Testis (tissue), 3 donors: Measurements from ENCODE around the gene ZNF362. TPM values are rescaled to one million over a fixed set of nuclear protein-coding genes. Genes with fewer than 3 reads are reported as not detected.

Source experiments
- DNase-seq: peaks from one replicate; pipeline ENCODE4 v3.0.0-alpha.2; 2019
- H3K27ac ChIP-seq, 2 donors: fragments of 200-600 bp; sonication (generic); one replicate each; pipeline ENCODE4 v1.5.1; 2019
- H3K27me3 ChIP-seq: fragments of 200-600 bp; sonication (generic); one replicate; pipeline ENCODE4 v1.5.1; 2019
- H3K36me3 ChIP-seq: fragments of 200-600 bp; sonication (generic); one replicate; pipeline ENCODE4 v1.5.1; 2017; ENCODE audit warnings: low read depth; ENCODE audit errors: missing control alignments
- H3K4me1 ChIP-seq: fragments of 200-600 bp; sonication (generic); one replicate; pipeline ENCODE4 v1.5.1; 2019
- H3K4me3 ChIP-seq, 2 donors: fragments of 200-600 bp; sonication (generic); one replicate each; pipeline ENCODE4 v1.5.1; 2017 to 2019
- H3K9me3 ChIP-seq: fragments of 200-600 bp; sonication (generic); one replicate; pipeline ENCODE4 v1.5.1; 2017
- CTCF ChIP-seq, 3 experiments: fragments of 450-650 bp in 2 of 3; fragments of 200-600 bp in 1 of 3; sonication (generic) in 1 of 3; IDR thresholded peaks; one replicate each; pipeline ENCODE4 v1.5.1; 2016 to 2019; ENCODE audit warnings: antibody characterized with exemption in 3 of 3, mild to moderate bottlenecking in 2 of 3, moderate library complexity in 1 of 3
- POLR2A ChIP-seq: fragments of 450-650 bp; IDR thresholded peaks from one replicate; pipeline ENCODE4 v1.6.1; 2017; ENCODE audit warnings: antibody characterized with exemption, mild to moderate bottlenecking, moderate library complexity
- WGBS, 2 donors: methylation state at CpG; one replicate each; pipeline ENCODE4 v1.1.5; 2018; 5-methylcytosine and 5-hydroxymethylcytosine counted together
- intact Hi-C: fragments of 100-400 bp; cut with DNase I; formaldehyde crosslinking; loops from one replicate; pipeline ENCODE4 v1.15.1; 2023; ENCODE audit warnings: low total_unique reads
- polyA plus RNA-seq: library from polyadenylated mRNA; stranded (reverse); fragments of 350-450 nt; fragmentation: Illumina TruSeq; extraction: RNeasy Lipid Tissue Mini Kit (QIAGEN cat#74804); gene quantifications from one replicate; pipeline ENCODE4 v1.2.3, GENCODE V29; 2014; ENCODE audit warnings: low read depth, low replicate concordance; ENCODE audit not compliant: insufficient read depth
- total RNA-seq, 2 donors: library from RNA; depleted of rRNA; stranded (reverse); fragments of >200 nt; gene quantifications; one replicate each; pipeline ENCODE4 v1.2.3, GENCODE V29; 2016

The ZNF362 gene
- total and polyA plus RNA-seq, 3 donors from 2014 or later, result 16.3 to 28.6 (median 26.6) TPM

- H3K9me3 ChIP-seq, result no peaks in the 10 kb centered on the region
- H3K4me1 ChIP-seq, result peaks cover 31% of the 10 kb centered on the region
- no peaks in the 10 kb centered on the region for H3K36me3 ChIP-seq
- no peak for TF ChIP-seq CTCF (IDR thresholded peaks at IDR 0.05)
- no peak for TF ChIP-seq POLR2A
- no peak overlapping the region for H3K27ac ChIP-seq
- no peak overlapping the region for H3K4me3 ChIP-seq
- 91 to 96% methylated on average over 3 of the region's 3 CpGs for WGBS, 2 donors
- no peaks in the 10 kb centered on the region for H3K27me3 ChIP-seq
- no peak for DNase-seq
- intact Hi-C loops, result no loop called here
Measured at GRCh38 chr1:33330361-33330890, 74.1 kb downstream of the ZNF362 start.

- no peak for TF ChIP-seq POLR2A
- TF ChIP-seq CTCF (IDR thresholded peaks at IDR 0.05), result no peak
- no peaks in the 10 kb centered on the region for H3K9me3 ChIP-seq
- H3K36me3 ChIP-seq, result no peaks in the 10 kb centered on the region
- WGBS, 2 donors, result 93 to 96% methylated on average over 7 of the region's 7 CpGs
- no peak for DNase-seq
- no peak overlapping the region for H3K27ac ChIP-seq
- intact Hi-C loops, result no loop called here
- no peak overlapping the region for H3K4me3 ChIP-seq
- H3K4me1 ChIP-seq, result peaks cover 30% of the 10 kb centered on the region
- H3K27me3 ChIP-seq, result no peaks in the 10 kb centered on the region
Measured at GRCh38 chr1:33330906-33331305, 74.6 kb downstream of the ZNF362 start.

- intact Hi-C loops, result no loop called here
- no peak for DNase-seq
- Histone ChIP-seq H3K27ac (no peak overlapping the region), H3K9me3 (no peaks in the 10 kb centered on the region), H3K36me3 (no peaks in the 10 kb centered on the region), H3K27me3 (no peaks in the 10 kb centered on the region), H3K4me1 (peaks cover 30% of the 10 kb centered on the region), H3K4me3 (no peak overlapping the region)
- WGBS, 2 donors, result 59 to 62% methylated on average over 9 to 10 of the region's 10 CpGs
- TF ChIP-seq CTCF (IDR thresholded peaks at IDR 0.05) (no peak), POLR2A (no peak)
Measured at GRCh38 chr1:33331444-33332356, 75.4 kb downstream of the ZNF362 start.

DNA sequence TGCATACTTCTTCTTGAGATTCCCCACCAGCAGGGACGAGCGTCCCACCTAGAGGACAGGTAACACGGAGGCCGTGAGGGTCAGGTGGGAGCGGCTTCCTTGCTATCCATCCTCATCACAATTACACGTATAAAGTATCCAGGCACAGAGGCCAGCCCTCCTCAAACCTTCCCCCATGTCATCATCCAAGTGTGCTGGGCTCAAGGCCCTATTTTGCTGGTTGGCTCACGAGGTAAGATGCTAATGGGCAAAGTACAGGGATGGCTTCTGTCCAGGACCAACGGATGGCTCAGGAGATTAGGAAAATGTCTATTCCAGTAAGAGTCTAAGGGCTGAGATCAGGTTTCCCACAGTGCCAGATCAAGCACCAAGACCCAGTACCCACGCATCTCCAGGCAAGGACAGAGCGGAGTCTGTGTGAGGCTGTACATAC, 76.1 kb downstream of the ZNF362 start:
- Histone ChIP-seq H3K27ac (no peak overlapping the region), H3K36me3 (no peaks in the 10 kb centered on the region), H3K4me3 (no peak overlapping the region), H3K27me3 (no peaks in the 10 kb centered on the region), H3K9me3 (no peaks in the 10 kb centered on the region), H3K4me1 (peaks cover 31% of the 10 kb centered on the region)
- intact Hi-C loops, result no loop called here
- TF ChIP-seq CTCF (IDR thresholded peaks at IDR 0.05) (no peak), POLR2A (no peak)
- no peak for DNase-seq
- 81% methylated on average over 10 of the region's 10 CpGs for WGBS, 2 donors
